ENCODE results near the gene LRRK2.

Gene LRRK2

DNA sequence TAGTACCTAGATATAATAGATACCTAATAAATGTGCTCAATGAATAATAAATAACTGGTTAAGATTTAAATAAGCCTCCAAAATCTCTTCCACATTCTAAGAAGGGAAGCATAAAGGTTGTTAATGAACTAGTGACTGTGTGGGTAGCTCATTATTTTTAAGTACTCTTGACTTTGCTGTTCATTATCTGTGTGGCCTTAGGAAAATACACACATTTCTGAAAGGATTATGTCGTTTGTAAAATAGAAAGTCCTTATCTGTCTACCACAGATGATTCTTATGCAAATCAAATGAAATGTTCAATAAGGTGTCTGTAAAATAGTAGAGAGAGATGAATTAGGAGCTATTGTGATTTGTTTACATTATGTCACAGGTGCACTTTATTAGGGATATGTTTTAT is 119.5 kb downstream of the LRRK2 start:
- Histone ChIP-seq H3K4me3 (ENCODE audit: low read length) (no peak overlapping the region), H3K9me2 (replicated peaks; ENCODE audit: control insufficient read depth, low read length) (no peaks in the 10 kb centered on the region), H3K4me2 (ENCODE audit: low read length) (no peak overlapping the region), H3K27me3 (ENCODE audit: control insufficient read depth, low read length) (no peaks in the 10 kb centered on the region), H3K27ac (ENCODE audit: low read depth, low read length) (no peak overlapping the region), H4K20me1 (ENCODE audit: control insufficient read depth, insufficient read depth, low read depth, low read length) (no peaks in the 10 kb centered on the region), H3K79me2 (ENCODE audit: control insufficient read depth, low read length) (no peaks in the 10 kb centered on the region), H3F3A (ENCODE audit: control insufficient read depth, insufficient read depth) (no peaks in the 10 kb centered on the region), H3K4me1 (ENCODE audit: control insufficient read depth, low read length) (no peaks in the 10 kb centered on the region), H3K36me3 (ENCODE audit: control insufficient read depth, low read length) (no peaks in the 10 kb centered on the region), H3K9me3 (ENCODE audit: control insufficient read depth, insufficient read depth, low read length) (no peaks in the 10 kb centered on the region)
- no peak for TF ChIP-seq EZH2phosphoT487 (IDR thresholded peaks at IDR 0.05; ENCODE audit: borderline replicate concordance, low read length)
- TF ChIP-seq, protein P1, sequence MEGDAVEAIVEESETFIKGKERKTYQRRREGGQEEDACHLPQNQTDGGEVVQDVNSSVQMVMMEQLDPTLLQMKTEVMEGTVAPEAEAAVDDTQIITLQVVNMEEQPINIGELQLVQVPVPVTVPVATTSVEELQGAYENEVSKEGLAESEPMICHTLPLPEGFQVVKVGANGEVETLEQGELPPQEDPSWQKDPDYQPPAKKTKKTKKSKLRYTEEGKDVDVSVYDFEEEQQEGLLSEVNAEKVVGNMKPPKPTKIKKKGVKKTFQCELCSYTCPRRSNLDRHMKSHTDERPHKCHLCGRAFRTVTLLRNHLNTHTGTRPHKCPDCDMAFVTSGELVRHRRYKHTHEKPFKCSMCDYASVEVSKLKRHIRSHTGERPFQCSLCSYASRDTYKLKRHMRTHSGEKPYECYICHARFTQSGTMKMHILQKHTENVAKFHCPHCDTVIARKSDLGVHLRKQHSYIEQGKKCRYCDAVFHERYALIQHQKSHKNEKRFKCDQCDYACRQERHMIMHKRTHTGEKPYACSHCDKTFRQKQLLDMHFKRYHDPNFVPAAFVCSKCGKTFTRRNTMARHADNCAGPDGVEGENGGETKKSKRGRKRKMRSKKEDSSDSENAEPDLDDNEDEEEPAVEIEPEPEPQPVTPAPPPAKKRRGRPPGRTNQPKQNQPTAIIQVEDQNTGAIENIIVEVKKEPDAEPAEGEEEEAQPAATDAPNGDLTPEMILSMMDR (IDR thresholded peaks at IDR 0.05; ENCODE audit: low read depth, low read length, poor library complexity, severe bottlenecking) = no peak

DNA sequence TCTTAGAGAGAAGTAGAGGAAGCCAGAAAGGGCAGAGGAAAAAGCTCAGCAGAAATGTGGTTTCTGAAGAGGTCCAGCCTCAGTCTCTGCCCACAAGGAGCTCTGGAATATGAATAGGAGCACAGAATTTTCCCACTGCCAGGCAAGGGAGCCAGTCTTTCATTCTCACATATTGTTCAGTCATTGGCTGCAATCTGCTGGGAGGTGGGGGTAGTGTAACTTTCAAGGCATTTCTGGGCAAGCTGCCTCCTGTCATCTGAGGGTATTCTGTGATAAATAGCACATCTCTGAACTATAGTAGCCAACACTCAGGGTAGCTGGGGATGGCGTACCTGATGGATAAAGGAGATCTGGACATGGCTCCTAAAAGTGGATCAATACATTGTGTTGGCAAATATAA is 127.2 kb downstream of the LRRK2 start:
- Histone ChIP-seq H3K79me2 (ENCODE audit: control insufficient read depth, low read length) (no peaks in the 10 kb centered on the region), H3K27ac (ENCODE audit: low read depth, low read length) (no peak overlapping the region), H3K36me3 (ENCODE audit: control insufficient read depth, low read length) (no peaks in the 10 kb centered on the region), H3K9me3 (ENCODE audit: control insufficient read depth, insufficient read depth, low read length) (no peaks in the 10 kb centered on the region), H3K4me1 (ENCODE audit: control insufficient read depth, low read length) (no peaks in the 10 kb centered on the region), H4K20me1 (ENCODE audit: control insufficient read depth, insufficient read depth, low read depth, low read length) (no peaks in the 10 kb centered on the region), H3K4me2 (ENCODE audit: low read length) (no peak overlapping the region), H3F3A (ENCODE audit: control insufficient read depth, insufficient read depth) (no peaks in the 10 kb centered on the region), H3K4me3 (ENCODE audit: low read length) (no peak overlapping the region), H3K9me2 (replicated peaks; ENCODE audit: control insufficient read depth, low read length) (no peaks in the 10 kb centered on the region), H3K27me3 (ENCODE audit: control insufficient read depth, low read length) (no peaks in the 10 kb centered on the region; the same call in 1 of the 2 replicates)
- no peak for TF ChIP-seq EZH2phosphoT487 (IDR thresholded peaks at IDR 0.05; ENCODE audit: borderline replicate concordance, low read length)
- TF ChIP-seq, protein P1 (IDR thresholded peaks at IDR 0.05; ENCODE audit: low read depth, low read length, poor library complexity, severe bottlenecking) = no peak

DNA sequence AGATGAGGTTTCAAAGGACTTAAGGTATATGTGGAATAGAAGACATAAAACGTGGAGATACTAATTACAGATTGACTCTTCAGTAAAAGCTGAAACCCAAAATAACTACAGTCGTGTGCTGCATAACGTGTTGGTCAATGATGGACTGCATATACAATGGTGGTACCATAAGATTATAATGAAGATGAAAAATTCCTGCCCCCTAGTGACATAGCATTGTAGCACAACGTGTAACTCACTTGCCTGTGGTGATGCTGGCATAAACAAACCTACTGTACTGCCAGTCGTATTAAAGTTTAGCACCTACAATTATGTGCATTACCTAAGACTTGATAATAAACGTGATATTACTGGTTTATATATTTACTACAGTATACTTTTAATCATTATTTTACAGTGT is 150.3 kb downstream of the LRRK2 start:
- Histone ChIP-seq H4K20me1 (ENCODE audit: control insufficient read depth, insufficient read depth, low read depth, low read length) (no peaks in the 10 kb centered on the region), H3K27me3 (ENCODE audit: control insufficient read depth, low read length) (peaks cover 6% of the 10 kb centered on the region), H3K4me2 (ENCODE audit: low read length) (no peak overlapping the region), H3K36me3 (ENCODE audit: control insufficient read depth, low read length) (no peaks in the 10 kb centered on the region), H3K9me3 (ENCODE audit: control insufficient read depth, insufficient read depth, low read length) (no peaks in the 10 kb centered on the region), H3K4me1 (ENCODE audit: control insufficient read depth, low read length) (no peaks in the 10 kb centered on the region), H3K9me2 (replicated peaks; ENCODE audit: control insufficient read depth, low read length) (no peaks in the 10 kb centered on the region), H3K27ac (ENCODE audit: low read depth, low read length) (no peak overlapping the region), H3F3A (ENCODE audit: control insufficient read depth, insufficient read depth) (no peaks in the 10 kb centered on the region), H3K79me2 (ENCODE audit: control insufficient read depth, low read length) (no peaks in the 10 kb centered on the region), H3K4me3 (ENCODE audit: low read length) (no peak overlapping the region)
- TF ChIP-seq, protein P1 (IDR thresholded peaks at IDR 0.05; ENCODE audit: low read depth, low read length, poor library complexity, severe bottlenecking) = peak; percentile 53
- TF ChIP-seq EZH2phosphoT487 (IDR thresholded peaks at IDR 0.05; ENCODE audit: borderline replicate concordance, low read length) = no peak
